Glomerular endothelial cell (primary cell): ENCODE measurements around the gene EDDM3A. TPM values are rescaled to one million over a fixed set of nuclear protein-coding genes. Genes with fewer than 3 reads are reported as not detected.

Experiments
- DNase-seq: peaks from one replicate; pipeline ENCODE4 v3.0.0-alpha.2; 2011; ENCODE audit warnings: low read depth, low spot score; ENCODE audit errors: extremely low read depth
- total RNA-seq: library from RNA; depleted of rRNA; stranded (reverse); fragments of >200 nt; gene quantifications from 2 replicates; pipeline ENCODE4 v1.2.3, GENCODE V29; 2015

The EDDM3A gene
- total RNA-seq, 1 donor from 2014 or later: not detected

GRCh38 chr14:20782280-20782890 lies 36.7 kb downstream of the EDDM3A start:
- no peak for DNase-seq

GRCh38 chr14:20787025-20787424 lies 41.3 kb downstream of the EDDM3A start:
- no peak for DNase-seq

- no peak for DNase-seq
Observed at GRCh38 chr14:20789230-20789813, 43.6 kb downstream of the EDDM3A start.

GRCh38 chr14:20790464-20791116 lies 44.9 kb downstream of the EDDM3A start:
- no peak for DNase-seq

GRCh38 chr14:20791187-20791586 lies 45.5 kb downstream of the EDDM3A start:
- no peak for DNase-seq

GRCh38 chr14:20791597-20791996 lies 45.9 kb downstream of the EDDM3A start:
- no peak for DNase-seq

- DNase-seq: no peak
Observed at GRCh38 chr14:20792556-20792955, 46.9 kb downstream of the EDDM3A start.

GRCh38 chr14:20794644-20795369 lies 49.1 kb downstream of the EDDM3A start:
- no peak for DNase-seq

GRCh38 chr14:20797164-20797563 lies 51.5 kb downstream of the EDDM3A start:
- no peak for DNase-seq

Other genes with a start within 250 kb of the EDDM3A start
- gene RNASE10, start 240.3 kb upstream of the EDDM3A start, total RNA-seq: 1.2 TPM in 1 of 2 replicates, not detected in the other
- not detected in 2 replicates for gene RNASE9, start 184.8 kb upstream of the EDDM3A start, total RNA-seq
- gene RNASE11, start 157.9 kb upstream of the EDDM3A start, total RNA-seq: not detected in 2 replicates
- gene RNASE12, start 154.5 kb upstream of the EDDM3A start, total RNA-seq: not detected in 2 replicates
- not detected in 2 replicates for gene OR6S1, start 104.2 kb upstream of the EDDM3A start, total RNA-seq
- 4.0 and 7.8 TPM in 2 replicates for gene RNASE4, start 61.3 kb upstream of the EDDM3A start, total RNA-seq
- 4.5 and 5.9 TPM in 2 replicates for gene ANG, start 57.1 kb upstream of the EDDM3A start, total RNA-seq
- not detected in 2 replicates for gene EDDM3B, start 22.5 kb downstream of the EDDM3A start, total RNA-seq
- 0.29 and 0.34 TPM in 2 replicates for gene RNASE6, start 35.4 kb downstream of the EDDM3A start, total RNA-seq
- 215 and 387 TPM in 2 replicates for gene RNASE1, start 57.0 kb downstream of the EDDM3A start, total RNA-seq
- not detected in 2 replicates for gene RNASE3, start 145.5 kb downstream of the EDDM3A start, total RNA-seq
- gene RNASE2, start 209.6 kb downstream of the EDDM3A start, total RNA-seq: not detected in 2 replicates
- gene METTL17, start 244.1 kb downstream of the EDDM3A start, total RNA-seq: 47.3 and 62.2 TPM in 2 replicates